Esophagus squamous epithelium (tissue), 5 donors: ENCODE results near the gene STMN3. TPM values are rescaled to one million over a fixed set of nuclear protein-coding genes. Genes with fewer than 3 reads are reported as not detected.
"Not testable (repeated sequence)": the region's sequence is repeated elsewhere in the genome, so short reads cannot be mapped to it uniquely, and the experiment has no call there.

ENCODE experiments used
- DNase-seq: peaks from one replicate; lab custom pipeline; 2025; lab: John Stamatoyannopoulos, UW
- H3K27ac ChIP-seq, 4 donors: fragments of 200-600 bp; sonication (generic); one replicate each; pipeline ENCODE4 v1.5.1; 2016 to 2019; ENCODE audit warnings: mild to moderate bottlenecking in 1 of 4
- H3K27me3 ChIP-seq, 4 donors: fragments of 200-600 bp; sonication (generic); 1 replicate in 3 of 4; 2 replicates in 1 of 4; pipeline versions ENCODE4 v1.5.1 to v1.6.0; 2017 to 2021; ENCODE audit warnings: antibody characterized with exemption in 1 of 4
- H3K36me3 ChIP-seq, 3 donors: fragments of 200-600 bp; sonication (generic); one replicate each; pipeline ENCODE4 v1.5.1; 2016 to 2019
- H3K4me1 ChIP-seq, 3 donors: fragments of 200-600 bp; sonication (generic); one replicate each; pipeline ENCODE4 v1.5.1; 2017 to 2019
- H3K4me3 ChIP-seq, 4 donors: fragments of 200-600 bp; sonication (generic); 1 replicate in 3 of 4; 2 replicates in 1 of 4; pipeline ENCODE4 v1.5.1; 2016 to 2019; ENCODE audit warnings: mild to moderate bottlenecking in 2 of 4, moderate library complexity in 1 of 4
- H3K9me3 ChIP-seq, 3 donors: fragments of 200-600 bp; sonication (generic); one replicate each; pipeline ENCODE4 v1.5.1; 2016 to 2019
- CTCF ChIP-seq, 6 experiments: fragments of 450-650 bp in 4 of 6; fragments of 200-600 bp in 2 of 6; sonication (generic) in 2 of 6; IDR thresholded peaks; one replicate each; pipeline ENCODE4 v1.5.1; 2016 to 2019; ENCODE audit warnings: antibody characterized with exemption in 6 of 6, mild to moderate bottlenecking in 4 of 6, moderate library complexity in 4 of 6
- POLR2A ChIP-seq, 4 donors: fragments of 450-650 bp; IDR thresholded peaks; one replicate each; pipeline ENCODE4 v1.6.1; 2017; ENCODE audit warnings: antibody characterized with exemption in 4 of 4, mild to moderate bottlenecking in 4 of 4, moderate library complexity in 3 of 4
- WGBS, 2 donors: methylation state at CpG; one replicate each; pipeline ENCODE4 v1.1.5; 2018; 5-methylcytosine and 5-hydroxymethylcytosine counted together
- intact Hi-C: fragments of 100-400 bp; cut with DNase I; formaldehyde crosslinking; loops from one replicate; pipeline ENCODE4 v1.15.0; 2022
- total RNA-seq, 4 donors: library from RNA; depleted of rRNA; stranded (reverse); fragments of >200 nt; gene quantifications; one replicate each; pipeline ENCODE4 v1.1.0, GENCODE V29; 2016
- donor health status: DM: yes; HTN: yes; CAD: no.

Gene STMN3
- total RNA-seq, 4 donors from 2014 or later: 1.9 to 8.4 (median 4.5) TPM

- intact Hi-C loops: no loop called here
- Histone ChIP-seq H3K27ac (no peak overlapping the region), H3K4me3 (no peak overlapping the region), H3K4me1 (peaks cover 32 to 64% (median 38%) of the 10 kb centered on the region in 3 donors), H3K9me3 (no peaks in the 10 kb centered on the region), H3K27me3 (peaks cover 0 to 13% (median 0%) of the 10 kb centered on the region in 4 donors), H3K36me3 (no peaks in the 10 kb centered on the region)
- DNase-seq: no peak
- 60% methylated on average over 4 of the region's 4 CpGs; no CpG with 5 or more reads in 1 of the 2 donors for WGBS, 2 donors
- TF ChIP-seq POLR2A (IDR thresholded peaks at IDR 0.05): no peak
- no peak for TF ChIP-seq CTCF (IDR thresholded peaks at IDR 0.05)
Measured at GRCh38 chr20:63655249-63655648, 2.0 kb upstream of the STMN3 start.

- peak overlapping the region in 3 of 4 donors; percentile 40 to 81 (median 69) for H3K27ac ChIP-seq
Measured at GRCh38 chr20:63653974-63654668, 897 bp upstream of the STMN3 start.

GRCh38 chr20:63652192-63652980 is 838 bp downstream of the STMN3 start:
- Histone ChIP-seq H3K4me1 (peaks cover 19 to 44% (median 25%) of the 10 kb centered on the region in 3 donors), H3K27ac (peak overlapping the region in 2 of 4 donors; percentile 9 to 52), H3K36me3 (no peaks in the 10 kb centered on the region), H3K9me3 (no peaks in the 10 kb centered on the region), H3K27me3 (peaks cover 0 to 13% (median 0%) of the 10 kb centered on the region in 4 donors), H3K4me3 (peak overlapping the region; percentile 35 to 78 (median 50))
- intact Hi-C loops: no loop called here
- DNase-seq: no peak
- 0% methylated on average over 5 of the region's 91 CpGs; no CpG with 5 or more reads in 1 of the 2 donors for WGBS, 2 donors
- TF ChIP-seq POLR2A (IDR thresholded peaks at IDR 0.05): no peak
- TF ChIP-seq CTCF (IDR thresholded peaks at IDR 0.05): no peak

More at GRCh38 chr20:63653974-63654668, 897 bp upstream of the STMN3 start:
- peaks cover 0 to 13% (median 0%) of the 10 kb centered on the region in 4 donors for H3K27me3 ChIP-seq
- no peak for TF ChIP-seq CTCF (IDR thresholded peaks at IDR 0.05)
- TF ChIP-seq POLR2A (IDR thresholded peaks at IDR 0.05): no peak
- intact Hi-C loops: no loop called here
- peaks cover 26 to 57% (median 36%) of the 10 kb centered on the region in 3 donors for H3K4me1 ChIP-seq
- no peaks in the 10 kb centered on the region for H3K9me3 ChIP-seq
- DNase-seq: no peak
- no peaks in the 10 kb centered on the region for H3K36me3 ChIP-seq
- H3K4me3 ChIP-seq: peak overlapping the region; percentile 35 to 78 (median 50)
- 30 to 43% methylated on average over 6 to 12 of the region's 15 CpGs for WGBS, 2 donors

- no peak for DNase-seq
- H3K4me3 ChIP-seq: peak overlapping the region; percentile 35 to 78 (median 50)
- 3 to 20% methylated on average over 1 to 4 of the region's 11 CpGs for WGBS, 2 donors
Measured at GRCh38 chr20:63651942-63652191, 1.4 kb downstream of the STMN3 start.

GRCh38 chr20:63650486-63650885 is 2.7 kb downstream of the STMN3 start:
- Histone ChIP-seq H3K4me1 (peaks cover 18 to 35% (median 25%) of the 10 kb centered on the region in 3 donors), H3K27me3 (peaks cover 0 to 13% (median 0%) of the 10 kb centered on the region in 4 donors)
- DNase-seq, intact Hi-C loops, H3K4me3 ChIP-seq, H3K9me3 ChIP-seq, H3K36me3 ChIP-seq, H3K27ac ChIP-seq: not testable (repeated sequence)
- WGBS, 2 donors: no CpG with 5 or more reads among the region's 25 CpGs

More at GRCh38 chr20:63651942-63652191, 1.4 kb downstream of the STMN3 start:
- H3K36me3 ChIP-seq: no peaks in the 10 kb centered on the region
- intact Hi-C loops: no loop called here
- peaks cover 18 to 39% (median 25%) of the 10 kb centered on the region in 3 donors for H3K4me1 ChIP-seq
- TF ChIP-seq POLR2A (IDR thresholded peaks at IDR 0.05) (no peak), CTCF (IDR thresholded peaks at IDR 0.05) (no peak)
- peaks cover 0 to 13% (median 0%) of the 10 kb centered on the region in 4 donors for H3K27me3 ChIP-seq
- peak overlapping the region in 2 of 4 donors; percentile 9 to 52 for H3K27ac ChIP-seq
- H3K9me3 ChIP-seq: no peaks in the 10 kb centered on the region
